Liver (tissue), 3 donors: ENCODE data around the gene MTCH1.

Experiments used
- ATF3 ChIP-seq: IDR thresholded peaks from 2 replicates; pipeline ENCODE4 v1.6.1; 2016; ENCODE audit warnings: antibody characterized with exemption
- CTCF ChIP-seq: fragments of 150-350 bp; IDR thresholded peaks from 2 replicates; pipeline ENCODE4 v1.5.1; 2017; ENCODE audit warnings: improper control_type of control experiment, low read depth, low read length; ENCODE audit not compliant: missing input control
- EGR1 ChIP-seq, 2 donors: IDR thresholded peaks; 2 replicates each; pipeline ENCODE4 v1.6.1; 2016 to 2018; ENCODE audit warnings: antibody characterized with exemption in 2 of 2, low read depth in 2 of 2
- FOXA1 ChIP-seq: IDR thresholded peaks from 2 replicates; pipeline ENCODE4 v1.6.1; 2016; ENCODE audit warnings: antibody characterized with exemption
- GABPA ChIP-seq, 2 donors: IDR thresholded peaks in 1 of 2; conservative IDR thresholded peaks in 1 of 2; 2 replicates each; pipeline ENCODE4 v1.6.1; 2016; ENCODE audit warnings: antibody characterized with exemption in 2 of 2, mild to moderate bottlenecking in 1 of 2, moderate library complexity in 1 of 2
- HNF4G ChIP-seq: IDR thresholded peaks from 2 replicates; pipeline ENCODE4 v1.6.1; 2016; ENCODE audit warnings: antibody characterized with exemption
- JUND ChIP-seq, 2 donors: IDR thresholded peaks; 2 replicates each; pipeline ENCODE4 v1.6.1; 2016; ENCODE audit warnings: antibody characterized with exemption in 2 of 2
- MAX ChIP-seq: IDR thresholded peaks from 2 replicates; pipeline ENCODE4 v1.6.1; 2016; ENCODE audit warnings: antibody characterized with exemption
- RAD21 ChIP-seq, 2 donors: IDR thresholded peaks; 2 replicates each; pipeline ENCODE4 v1.6.1; 2016; ENCODE audit warnings: antibody characterized with exemption in 2 of 2, mild to moderate bottlenecking in 2 of 2
- REST ChIP-seq: IDR thresholded peaks from 2 replicates; pipeline ENCODE4 v1.6.1; 2016; ENCODE audit warnings: antibody characterized with exemption, mild to moderate bottlenecking
- SP1 ChIP-seq: IDR thresholded peaks from 2 replicates; pipeline ENCODE4 v1.6.1; 2018; ENCODE audit warnings: antibody characterized with exemption, mild to moderate bottlenecking
- TAF1 ChIP-seq: conservative IDR thresholded peaks from 2 replicates; pipeline ENCODE4 v1.6.1; 2016; ENCODE audit warnings: antibody characterized with exemption, mild to moderate bottlenecking
- YY1 ChIP-seq: IDR thresholded peaks from 2 replicates; pipeline ENCODE4 v1.6.1; 2016; ENCODE audit warnings: antibody characterized with exemption, mild to moderate bottlenecking
- ZBTB33 ChIP-seq: IDR thresholded peaks from 2 replicates; pipeline ENCODE4 v1.6.1; 2016; ENCODE audit warnings: antibody characterized with exemption
- donor health status: healthy.
- donor health status: healthy.

- TF ChIP-seq REST (no peak), EGR1 (IDR thresholded peaks at IDR 0.05; ENCODE audit: low read depth in 2 of 2) (no peak), SP1 (no peak), CTCF (no peak), MAX (no peak), YY1 (no peak), TAF1 (no peak), ATF3 (no peak), GABPA (IDR thresholded peaks at IDR 0.05 in 1 of 2, conservative IDR thresholded peaks at IDR 0.05 in 1 of 2) (no peak), ZBTB33 (no peak), RAD21 (IDR thresholded peaks at IDR 0.05) (no peak), JUND (IDR thresholded peaks at IDR 0.05) (no peak), HNF4G (no peak), FOXA1 (no peak)
Measured at GRCh38 chr6:36926708-36927513, 59.1 kb downstream of the MTCH1 start.
